GM19452 (cell line): ENCODE data around the gene TMUB1.

Experiments
- ATAC-seq: cut with Tn5 transposase; IDR thresholded peaks from one replicate; pipeline ENCODE4 v1.9.1; 2021; ENCODE audit not compliant: unreplicated experiment

TMUB1 gene

GRCh38 chr7:151071032-151071866 is 12.0 kb downstream of the TMUB1 start:
- no peak for ATAC-seq

- ATAC-seq = no peak
Measured at GRCh38 chr7:151070574-151070960, 12.7 kb downstream of the TMUB1 start.

GRCh38 chr7:151069841-151070573 is 13.3 kb downstream of the TMUB1 start:
- no peak for ATAC-seq

- no peak for ATAC-seq
Measured at GRCh38 chr7:151068069-151068773, 15.1 kb downstream of the TMUB1 start.

DNA sequence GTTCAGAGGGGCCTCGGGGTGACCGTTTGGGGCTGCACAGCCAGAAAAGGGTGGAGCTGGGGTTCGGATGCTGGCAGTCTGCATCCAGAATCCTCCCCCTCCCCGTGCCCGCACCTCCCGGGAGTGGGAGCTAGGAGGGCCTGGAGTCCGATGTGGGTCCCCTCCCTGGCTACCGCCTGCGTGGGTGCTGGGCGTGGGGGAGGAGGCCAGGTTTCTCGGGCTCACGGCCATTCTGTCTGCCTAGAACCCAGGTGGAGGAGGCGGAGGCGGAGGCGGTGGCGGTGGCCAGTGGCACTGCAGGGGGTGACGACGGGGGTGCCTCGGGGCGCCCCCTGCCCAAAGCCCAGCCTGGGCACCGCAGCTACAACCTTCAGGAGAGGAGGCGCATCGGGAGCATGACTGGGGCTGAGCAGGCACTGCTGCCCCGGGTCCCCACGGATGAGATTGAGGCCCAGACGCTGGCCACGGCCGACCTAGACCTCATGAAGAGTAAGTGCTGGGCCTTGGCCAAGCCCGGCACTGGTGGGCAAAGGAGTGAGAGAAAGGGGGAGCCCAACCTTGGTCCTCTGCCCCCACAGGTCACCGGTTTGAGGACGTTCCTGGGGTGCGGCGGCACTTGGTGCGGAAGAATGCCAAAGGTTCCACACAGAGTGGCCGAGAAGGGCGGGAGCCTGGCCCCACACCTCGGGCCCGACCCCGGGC is 16.9 kb downstream of the TMUB1 start:
- no peak for ATAC-seq

DNA sequence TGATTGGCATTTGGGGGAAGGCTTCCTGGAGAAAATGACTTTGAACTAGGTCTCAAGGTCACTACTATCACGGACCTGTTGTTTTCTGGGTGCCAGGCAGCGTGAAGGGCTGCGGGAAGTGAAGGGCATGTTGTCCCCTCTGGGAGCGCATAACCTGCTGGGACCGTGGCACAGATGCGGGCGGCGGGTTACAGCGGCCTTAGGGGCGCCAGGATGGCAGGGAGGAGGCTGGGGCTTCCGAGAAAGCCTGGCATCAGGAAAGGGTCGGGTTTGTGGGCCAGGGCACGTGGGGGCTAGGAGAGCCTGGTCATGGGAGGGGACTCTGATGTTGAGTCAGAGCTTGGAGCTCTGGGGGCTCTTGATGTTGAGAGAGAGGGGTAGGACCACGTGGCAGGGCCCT is 17.8 kb downstream of the TMUB1 start:
- no peak for ATAC-seq

DNA sequence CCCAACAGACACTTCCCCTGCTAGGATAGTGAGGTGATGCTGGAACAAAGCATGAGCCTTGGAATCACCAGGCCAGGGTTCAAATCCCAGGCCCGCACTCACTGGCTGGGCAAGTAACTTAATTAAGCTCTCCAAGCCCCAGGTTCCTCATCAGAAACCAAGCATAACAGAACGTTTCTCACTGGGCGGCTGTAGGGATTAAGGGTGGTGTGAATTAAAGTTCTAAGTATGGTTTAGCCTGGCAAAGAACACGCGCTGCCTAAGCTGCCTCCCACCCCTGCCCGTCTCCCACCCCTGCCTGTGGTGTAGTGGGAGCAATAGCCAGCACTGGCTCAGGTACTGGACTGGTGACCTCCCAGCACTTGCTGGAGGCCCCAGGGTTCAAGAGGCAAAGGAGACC is 18.3 kb downstream of the TMUB1 start:
- ATAC-seq = no peak

- no peak for ATAC-seq
Measured at GRCh38 chr7:151064454-151064853, 18.8 kb downstream of the TMUB1 start.

GRCh38 chr7:151063212-151063561 is 20.1 kb downstream of the TMUB1 start:
- ATAC-seq = no peak

DNA sequence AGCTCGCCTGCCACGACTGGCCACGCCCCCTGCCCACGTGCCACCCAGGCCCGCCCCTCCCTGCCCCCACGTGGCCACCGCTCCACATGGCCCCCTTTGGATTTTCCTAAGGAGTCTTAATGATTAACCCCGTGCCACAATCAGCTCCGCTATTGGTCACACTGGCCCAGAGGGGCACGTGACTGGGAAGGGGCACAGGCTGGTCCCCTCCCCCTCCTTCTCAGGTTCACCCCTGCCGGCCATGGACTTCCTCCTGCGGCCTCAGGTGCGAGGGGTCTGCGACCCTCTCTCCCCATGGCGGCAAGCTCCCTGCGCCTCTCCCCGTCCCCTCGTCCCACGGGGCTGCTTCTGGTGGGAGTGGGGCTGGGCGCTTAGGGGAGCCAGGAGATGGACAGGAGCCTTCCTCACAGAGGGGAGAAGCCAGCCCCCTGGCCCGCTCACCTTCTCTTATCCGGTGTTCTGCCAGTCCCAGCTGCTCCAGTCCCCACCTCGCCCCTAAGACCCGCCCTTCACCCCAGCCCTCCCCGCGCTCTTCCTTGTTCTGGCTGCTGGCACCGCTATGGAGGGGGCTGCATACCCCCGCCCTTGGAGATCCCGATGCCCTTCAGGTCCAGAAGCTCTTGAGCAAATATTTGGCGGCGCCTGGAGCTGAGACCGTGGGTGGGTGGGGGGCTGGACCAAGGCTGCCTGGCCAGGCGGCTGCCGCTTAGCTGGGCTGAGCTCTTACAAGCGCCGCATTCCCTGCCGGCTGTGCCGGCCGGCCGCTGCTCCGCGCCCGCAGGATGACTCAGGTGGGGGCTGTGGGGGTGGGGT is 20.7 kb downstream of the TMUB1 start:
- ATAC-seq = no peak

DNA sequence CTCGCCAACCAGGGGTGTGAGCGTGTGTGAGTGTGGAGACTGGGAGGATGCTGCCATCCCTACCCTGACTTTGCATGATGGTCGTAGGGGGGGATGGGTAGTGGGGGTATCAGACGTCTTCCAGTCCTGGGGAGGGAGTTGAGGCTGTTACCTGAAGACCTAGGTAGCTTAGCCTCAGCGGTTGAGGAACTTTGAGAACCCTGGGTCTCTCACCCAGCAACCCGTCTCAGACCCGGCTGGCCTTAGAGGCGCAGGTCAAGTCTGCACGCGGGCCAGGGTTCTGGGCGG is 21.2 kb downstream of the TMUB1 start:
- ATAC-seq = no peak

DNA sequence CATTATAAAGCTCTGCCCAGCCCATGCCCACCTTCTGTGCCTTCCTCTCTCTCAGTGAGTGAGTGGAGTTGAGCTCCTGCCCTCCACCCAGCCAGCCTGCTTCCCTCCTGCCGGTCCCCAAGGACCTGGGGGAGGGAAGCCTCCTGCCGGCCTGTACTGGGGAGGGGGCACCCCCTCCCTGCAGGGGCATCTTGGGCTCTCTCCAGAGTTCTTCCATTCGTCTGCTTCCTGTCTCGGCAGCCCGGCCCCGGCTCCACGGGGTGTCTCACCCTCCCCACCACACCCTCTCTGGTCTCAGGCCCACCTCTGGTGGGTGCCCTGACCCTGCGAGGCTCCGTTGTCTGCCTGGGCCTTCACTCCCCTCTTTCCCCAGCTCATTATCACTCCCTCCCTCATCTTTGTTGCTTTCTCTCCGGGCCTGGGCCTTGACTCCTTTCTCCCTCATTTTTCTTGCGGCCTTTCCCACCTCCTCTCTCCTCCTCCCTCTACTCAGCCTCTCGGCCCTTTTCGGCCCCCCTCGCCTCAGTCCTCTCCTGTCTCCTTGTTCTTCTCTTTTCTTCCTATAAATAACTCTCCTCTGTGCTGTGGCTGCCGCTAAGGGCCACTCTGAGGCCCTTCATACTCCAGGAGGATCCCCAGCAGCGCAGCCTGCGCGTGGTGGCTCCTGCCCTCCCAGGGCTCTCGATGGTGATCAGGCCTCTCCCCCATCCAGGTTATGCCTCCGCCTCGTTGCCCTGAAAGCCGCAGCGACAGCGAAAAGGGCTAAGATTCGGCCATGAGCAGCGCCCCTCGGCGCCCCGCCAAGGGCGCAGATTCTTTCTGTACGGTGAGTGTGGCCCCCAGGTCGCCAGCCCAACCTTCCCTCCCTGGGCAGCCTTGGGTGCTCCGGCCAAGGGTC is 21.8 kb downstream of the TMUB1 start:
- ATAC-seq = no peak

DNA sequence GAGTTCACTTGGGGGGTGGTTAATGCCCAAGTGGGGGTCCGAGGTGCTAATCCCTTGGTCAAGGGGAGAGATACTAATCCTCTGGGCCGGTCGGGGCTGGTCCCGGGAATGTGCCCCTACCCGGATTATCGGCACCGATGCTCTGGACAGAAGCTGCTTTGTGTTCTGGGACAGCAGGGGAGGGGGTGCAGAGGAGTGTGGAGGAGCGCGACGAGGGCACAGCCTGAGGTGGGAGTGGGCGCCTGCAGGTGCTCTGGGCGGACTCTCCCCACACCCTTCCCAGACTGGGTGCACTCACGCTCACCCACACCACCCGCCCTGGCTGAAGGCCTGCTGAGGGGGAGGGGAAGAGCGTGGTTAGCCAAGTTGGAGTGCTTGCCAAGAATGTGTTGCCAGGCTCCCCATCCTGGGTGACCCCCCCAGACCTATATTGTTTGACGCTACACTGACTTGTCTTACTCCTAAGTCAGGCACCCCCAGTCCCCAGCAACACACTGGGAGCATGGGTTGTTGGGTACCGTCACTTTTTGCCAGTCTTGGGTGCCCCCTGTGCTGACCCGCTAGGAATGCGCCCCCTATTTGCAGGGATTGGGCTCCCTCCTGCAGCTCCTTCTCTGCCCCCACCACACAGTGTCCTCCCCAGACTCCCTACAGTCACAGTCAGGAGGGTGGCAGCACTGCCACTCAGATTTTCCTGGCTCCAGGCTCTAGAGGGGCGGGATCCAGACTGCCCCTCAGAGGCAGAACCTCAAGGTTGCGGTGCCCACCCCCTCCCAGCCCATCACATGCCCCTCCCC is 22.7 kb downstream of the TMUB1 start:
- no peak for ATAC-seq

DNA sequence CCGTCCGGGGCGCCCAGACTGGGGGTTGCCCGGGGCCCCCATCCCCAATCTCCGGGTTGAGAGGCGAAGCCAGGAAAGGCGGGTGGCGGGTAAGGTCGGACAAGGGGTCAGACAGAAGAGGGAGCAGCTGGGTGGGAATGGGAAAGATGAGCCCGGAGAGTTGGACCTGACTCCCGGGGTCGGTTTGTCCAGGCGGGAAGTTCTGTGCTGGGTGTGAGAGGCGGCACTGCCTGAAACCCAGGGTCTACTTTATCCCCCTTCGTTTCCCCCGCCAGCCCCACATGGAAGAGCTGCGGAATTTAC is 23.2 kb downstream of the TMUB1 start:
- no peak for ATAC-seq

GRCh38 chr7:151059367-151060112 is 23.8 kb downstream of the TMUB1 start, which contains the start of gene SLC4A2:
Gene SLC4A2 (plus strand): TSS chr7:151059589. CDS start chr7:151061988, 2,399 bp downstream.
- peak; percentile 35 for ATAC-seq

- ATAC-seq = no peak
Measured at GRCh38 chr7:151058781-151059366, 24.4 kb downstream of the TMUB1 start.

GRCh38 chr7:151057989-151058780 is 25.1 kb downstream of the TMUB1 start:
- peak; percentile 87 for ATAC-seq
